Activated T-helper 1 cell treated with anti-CD3 and anti-CD28 coated beads, Interleukin-12 subunit alpha, Interleukin-12 subunit beta, Interleukin-2, Interleukin-4 antibody, amounts not matched to agents 30 ng/mL and 10 ng/mL and 1 ng/mL, durations not matched to agents 14 hours and 24 hours and 36 hours (primary cell): ENCODE data around the gene MOGAT3. TPM values are rescaled to one million over a fixed set of nuclear protein-coding genes. Genes with fewer than 3 reads are reported as not detected.

Experiments used
- DNase-seq: peaks from one replicate; pipeline ENCODE4 v3.0.0; 2021; ENCODE audit warnings: low spot score
- H3K27ac Mint-ChIP-seq: one replicate; pipeline ENCODE4 v1.8.0; 2021; ENCODE audit warnings: mild to moderate bottlenecking, mixed read lengths
- H3K27me3 Mint-ChIP-seq: one replicate; pipeline ENCODE4 v1.8.0; 2022; ENCODE audit warnings: mild to moderate bottlenecking, moderate library complexity, mixed read lengths; ENCODE audit not compliant: insufficient read depth
- H3K36me3 Mint-ChIP-seq: one replicate; pipeline ENCODE4 v1.8.0; 2021; ENCODE audit warnings: low read depth, mixed read lengths
- H3K4me1 Mint-ChIP-seq: one replicate; pipeline ENCODE4 v1.8.0; 2021; ENCODE audit warnings: low read depth, mixed read lengths
- H3K4me3 Mint-ChIP-seq: one replicate; pipeline ENCODE4 v1.8.0; 2021; ENCODE audit warnings: mild to moderate bottlenecking, moderate library complexity, mixed read lengths
- H3K9me3 Mint-ChIP-seq: one replicate; pipeline ENCODE4 v1.8.0; 2021; ENCODE audit warnings: mixed read lengths
- intact Hi-C: fragments of 100-400 bp; cut with micrococcal nuclease; formaldehyde crosslinking; loops from one replicate; pipeline ENCODE4 v1.15.1; 2024
- total RNA-seq: library from RNA; stranded (reverse); gene quantifications from 2 replicates; pipeline ENCODE4 v1.2.3, GENCODE V29; 2022

Gene MOGAT3
- total RNA-seq, 1 donor from 2014 or later = not detected

GRCh38 chr7:101225650-101226049 is 24.8 kb upstream of the MOGAT3 start:
- Mint-ChIP-seq H3K36me3 (peaks cover 27% of the 10 kb centered on the region), H3K4me3 (no peak overlapping the region), H3K4me1 (no peaks in the 10 kb centered on the region), H3K27me3 (no peaks in the 10 kb centered on the region), H3K27ac (no peak overlapping the region), H3K9me3 (no peaks in the 10 kb centered on the region)
- intact Hi-C loops = no loop called here
- no peak for DNase-seq

GRCh38 chr7:101223528-101223927 is 22.7 kb upstream of the MOGAT3 start:
- no peak for DNase-seq
- Mint-ChIP-seq H3K4me1 (peaks cover 18% of the 10 kb centered on the region), H3K4me3 (no peak overlapping the region), H3K36me3 (peaks cover 24% of the 10 kb centered on the region), H3K9me3 (no peaks in the 10 kb centered on the region), H3K27ac (no peak overlapping the region), H3K27me3 (no peaks in the 10 kb centered on the region)
- intact Hi-C loops = no loop called here

- H3K4me3 Mint-ChIP-seq = no peak overlapping the region
- no peaks in the 10 kb centered on the region for H3K9me3 Mint-ChIP-seq
- peaks cover 26% of the 10 kb centered on the region for H3K4me1 Mint-ChIP-seq
- no peak overlapping the region for H3K27ac Mint-ChIP-seq
- H3K27me3 Mint-ChIP-seq = no peaks in the 10 kb centered on the region
- H3K36me3 Mint-ChIP-seq = peaks cover 24% of the 10 kb centered on the region
- intact Hi-C loops = no loop called here
- DNase-seq = no peak
These were observed 21.5 kb upstream of the MOGAT3 start for GRCh38 chr7:101222275-101222830.

GRCh38 chr7:101220295-101220694 is 19.5 kb upstream of the MOGAT3 start:
- H3K4me3 Mint-ChIP-seq = peak overlapping the region; percentile 61
- H3K9me3 Mint-ChIP-seq = no peaks in the 10 kb centered on the region
- intact Hi-C loops = no loop called here
- H3K27me3 Mint-ChIP-seq = no peaks in the 10 kb centered on the region
- peaks cover 29% of the 10 kb centered on the region for H3K36me3 Mint-ChIP-seq
- DNase-seq = no peak
- H3K27ac Mint-ChIP-seq = no peak overlapping the region
- H3K4me1 Mint-ChIP-seq = peaks cover 35% of the 10 kb centered on the region

- DNase-seq = no peak
- intact Hi-C loops = loop anchor here (1.0 to 5.0 kb wide), 7 partner anchors 26 to 1811 kb away; partner anchors contain the start of genes BUD31, IFT22, PDAP1 and TRIM56
- H3K9me3 Mint-ChIP-seq = no peaks in the 10 kb centered on the region
- peaks cover 35% of the 10 kb centered on the region for H3K4me1 Mint-ChIP-seq
- no peaks in the 10 kb centered on the region for H3K27me3 Mint-ChIP-seq
- H3K27ac Mint-ChIP-seq = peak overlapping the region; percentile 92
- H3K36me3 Mint-ChIP-seq = peaks cover 20% of the 10 kb centered on the region
- peak overlapping the region; percentile 99 for H3K4me3 Mint-ChIP-seq
These were observed 17.6 kb upstream of the MOGAT3 start for GRCh38 chr7:101218236-101219125.

GRCh38 chr7:101217388-101218235 is 16.8 kb upstream of the MOGAT3 start, which contains the start of the genes PLOD3 and ZNHIT1:
PLOD3 (minus strand) TSS chr7:101217581; CDS start chr7:101217274, 307 bp downstream.
ZNHIT1 (plus strand) TSS chr7:101218165; CDS start chr7:101218196, 31 bp downstream.
- intact Hi-C loops = loop anchor here (1.0 to 5.0 kb wide), 9 partner anchors 25 to 1810 kb away; partner anchors contain the start of genes AP1S1, BUD31, IFT22 and PDAP1
- Mint-ChIP-seq H3K9me3 (no peaks in the 10 kb centered on the region), H3K27ac (peak within 1 kb of the TSS; percentile 92), H3K4me3 (peak within 1 kb of the TSS; percentile 99), H3K4me1 (peaks cover 35% of the 10 kb centered on the region), H3K27me3 (no peaks in the 10 kb centered on the region), H3K36me3 (peaks cover 14% of the 10 kb centered on the region)
- peak; percentile 92 for DNase-seq

- intact Hi-C loops = loop anchor here (1.0 to 5.0 kb wide), 3 partner anchors 25 to 1810 kb away; partner anchors contain the start of genes AP1S1, BUD31 and PDAP1
- Mint-ChIP-seq H3K27me3 (no peaks in the 10 kb centered on the region), H3K9me3 (no peaks in the 10 kb centered on the region), H3K4me1 (peaks cover 35% of the 10 kb centered on the region), H3K4me3 (peak overlapping the region; percentile 99), H3K27ac (peak overlapping the region; percentile 92), H3K36me3 (peaks cover 12% of the 10 kb centered on the region)
- DNase-seq = peak; percentile 8
These were observed 16.1 kb upstream of the MOGAT3 start for GRCh38 chr7:101216860-101217387.

- Mint-ChIP-seq H3K27ac (peak overlapping the region; percentile 78), H3K9me3 (no peaks in the 10 kb centered on the region)
These were observed 15.4 kb upstream of the MOGAT3 start for GRCh38 chr7:101216001-101216859.

GRCh38 chr7:101212014-101212413 is 11.2 kb upstream of the MOGAT3 start:
- intact Hi-C loops = no loop called here

More at GRCh38 chr7:101216001-101216859, 15.4 kb upstream of the MOGAT3 start:
- Mint-ChIP-seq H3K4me1 (peaks cover 35% of the 10 kb centered on the region), H3K36me3 (peaks cover 12% of the 10 kb centered on the region), H3K27me3 (no peaks in the 10 kb centered on the region), H3K4me3 (peak overlapping the region; percentile 99)
- no peak for DNase-seq
- intact Hi-C loops = loop anchor here (5.0 kb wide), 1 partner anchor 1809 kb away; the partner anchor contains the start of genes BUD31 and PDAP1

GRCh38 chr7:101211501-101211900 is 10.7 kb upstream of the MOGAT3 start:
- H3K9me3 Mint-ChIP-seq = no peaks in the 10 kb centered on the region
- intact Hi-C loops = no loop called here

More at GRCh38 chr7:101212014-101212413, 11.2 kb upstream of the MOGAT3 start:
- H3K27ac Mint-ChIP-seq = no peak overlapping the region
- H3K36me3 Mint-ChIP-seq = peaks cover 21% of the 10 kb centered on the region
- peaks cover 8% of the 10 kb centered on the region for H3K4me1 Mint-ChIP-seq
- H3K9me3 Mint-ChIP-seq = no peaks in the 10 kb centered on the region
- H3K27me3 Mint-ChIP-seq = no peaks in the 10 kb centered on the region
- no peak overlapping the region for H3K4me3 Mint-ChIP-seq
- DNase-seq = no peak

GRCh38 chr7:101210143-101210542 is 9.3 kb upstream of the MOGAT3 start:
- intact Hi-C loops = no loop called here
- peaks cover 13% of the 10 kb centered on the region for H3K36me3 Mint-ChIP-seq
- no peaks in the 10 kb centered on the region for H3K4me1 Mint-ChIP-seq

More at GRCh38 chr7:101211501-101211900, 10.7 kb upstream of the MOGAT3 start:
- no peak for DNase-seq
- H3K27ac Mint-ChIP-seq = no peak overlapping the region
- peaks cover 20% of the 10 kb centered on the region for H3K36me3 Mint-ChIP-seq
- H3K27me3 Mint-ChIP-seq = no peaks in the 10 kb centered on the region
- H3K4me3 Mint-ChIP-seq = no peak overlapping the region
- peaks cover 4% of the 10 kb centered on the region for H3K4me1 Mint-ChIP-seq

More at GRCh38 chr7:101210143-101210542, 9.3 kb upstream of the MOGAT3 start:
- no peak for DNase-seq
- no peaks in the 10 kb centered on the region for H3K9me3 Mint-ChIP-seq
- no peaks in the 10 kb centered on the region for H3K27me3 Mint-ChIP-seq
- H3K27ac Mint-ChIP-seq = no peak overlapping the region
- H3K4me3 Mint-ChIP-seq = no peak overlapping the region
